HG02970 (cell line): ENCODE results near the gene RSBN1.
A peak's percentile ranks its signal among the peaks of the same experiment; 100 is the strongest.

ENCODE experiments used
- ATAC-seq: cut with Tn5 transposase; IDR thresholded peaks from one replicate; pipeline ENCODE4 v1.9.1; 2021; ENCODE audit warnings: mild to moderate bottlenecking, moderate library complexity, moderate number of reproducible peaks; ENCODE audit not compliant: unreplicated experiment, low FRiP score

Gene RSBN1

GRCh38 chr1:113813218-113813617, 942 bp upstream of the RSBN1 start:
- no peak for ATAC-seq

- no peak for ATAC-seq
Observed at GRCh38 chr1:113812661-113813135, 422 bp upstream of the RSBN1 start.

GRCh38 chr1:113811156-113811887, 954 bp downstream of the RSBN1 start:
- no peak for ATAC-seq

GRCh38 chr1:113809670-113810602, 2.3 kb downstream of the RSBN1 start:
- no peak for ATAC-seq

GRCh38 chr1:113808450-113809195, 3.7 kb downstream of the RSBN1 start:
- no peak for ATAC-seq

- ATAC-seq, result no peak
Observed at GRCh38 chr1:113805639-113806038, 6.6 kb downstream of the RSBN1 start.

GRCh38 chr1:113805256-113805531, 7.1 kb downstream of the RSBN1 start:
- ATAC-seq, result no peak

GRCh38 chr1:113804421-113805255, 7.6 kb downstream of the RSBN1 start:
- ATAC-seq, result no peak

GRCh38 chr1:113802367-113803007, 9.8 kb downstream of the RSBN1 start:
- ATAC-seq, result no peak

GRCh38 chr1:113800487-113800886, 11.8 kb downstream of the RSBN1 start:
- no peak for ATAC-seq

GRCh38 chr1:113797472-113797871, 14.8 kb downstream of the RSBN1 start:
- ATAC-seq, result no peak

- peak; percentile 70 for ATAC-seq
Observed at GRCh38 chr1:113793878-113794834, 18.1 kb downstream of the RSBN1 start.

GRCh38 chr1:113792986-113793385, 19.3 kb downstream of the RSBN1 start:
- no peak for ATAC-seq

- ATAC-seq, result no peak
Observed at GRCh38 chr1:113792471-113792870, 19.8 kb downstream of the RSBN1 start.

- no peak for ATAC-seq
Observed at GRCh38 chr1:113788802-113789201, 23.5 kb downstream of the RSBN1 start.

- ATAC-seq, result no peak
Observed at GRCh38 chr1:113787663-113788062, 24.6 kb downstream of the RSBN1 start.

GRCh38 chr1:113786069-113786468, 26.2 kb downstream of the RSBN1 start:
- no peak for ATAC-seq

- peak; percentile 49 for ATAC-seq
Observed at GRCh38 chr1:113784104-113784779, 28.0 kb downstream of the RSBN1 start.
